Body of pancreas (tissue), 4 donors: Measurements from ENCODE around the gene KRT15. TPM values are rescaled to one million over a fixed set of nuclear protein-coding genes. Genes with fewer than 3 reads are reported as not detected.
A peak's percentile ranks its signal among the peaks of the same experiment; 100 is the strongest.

Experiments used
- ATAC-seq: fragments of 150-250 bp; one replicate; pipeline ENCODE4 v1.9.1; 2016
- DNase-seq, 4 donors: peaks; one replicate each; pipeline ENCODE4 v3.0.0-alpha.2; 2019
- H3K27ac ChIP-seq, 4 donors: fragments of 200-600 bp; sonication (generic); 1 replicate in 3 of 4; 2 replicates in 1 of 4; pipeline versions ENCODE4 v1.5.1 to v1.6.1; 2016 to 2019; ENCODE audit warnings: mild to moderate bottlenecking in 1 of 4, mixed read lengths in 1 of 4, moderate library complexity in 1 of 4
- H3K27me3 ChIP-seq, 2 donors: fragments of 200-600 bp; sonication (generic); one replicate each; pipeline ENCODE4 v1.6.0; 2016; ENCODE audit warnings: mild to moderate bottlenecking in 1 of 2
- H3K36me3 ChIP-seq, 2 donors: fragments of 200-600 bp; sonication (generic); replicated peaks in 1 of 2; 2 replicates each; pipeline ENCODE4 v1.5.1; 2016; ENCODE audit warnings: low read depth in 2 of 2; ENCODE audit not compliant: insufficient read depth in 1 of 2
- H3K4me1 ChIP-seq: fragments of 200-600 bp; sonication (generic); one replicate; pipeline ENCODE4 v1.6.0; 2016
- H3K4me3 ChIP-seq, 2 donors: fragments of 200-600 bp; sonication (generic); 1 replicate in 1 of 2; 2 replicates in 1 of 2; pipeline ENCODE4 v1.5.1; 2016 to 2019
- H3K9me3 ChIP-seq, 3 donors: fragments of 200-600 bp; sonication (generic); 1 replicate in 2 of 3; 2 replicates in 1 of 3; pipeline ENCODE4 v1.5.1; 2016
- POLR2A ChIP-seq, 3 donors: fragments of 450-650 bp; IDR thresholded peaks; one replicate each; pipeline ENCODE4 v1.6.1; 2016; ENCODE audit warnings: antibody characterized with exemption in 3 of 3, mild to moderate bottlenecking in 2 of 3
- WGBS, 2 donors: methylation state at CpG; one replicate each; pipeline ENCODE4 v1.1.5; 2017; 5-methylcytosine and 5-hydroxymethylcytosine counted together
- intact Hi-C: fragments of 100-400 bp; cut with DNase I; formaldehyde crosslinking; loops from one replicate; pipeline ENCODE4 v1.15.1; 2023
- total RNA-seq, 2 donors: library from RNA; depleted of rRNA; stranded (reverse); fragments of >200 nt; gene quantifications; one replicate each; pipeline ENCODE4 v1.1.0, GENCODE V29; 2016
- TF ChIP-seq, protein P1 (sequence below), 7 experiments: fragments of 450-650 bp in 4 of 7; fragments of 200-600 bp in 3 of 7; sonication (generic) in 3 of 7; IDR thresholded peaks; one replicate each; pipeline ENCODE4 v1.5.1; 2016 to 2019; ENCODE audit warnings: antibody characterized with exemption in 7 of 7

The KRT15 gene
- total RNA-seq, 2 donors from 2014 or later, result 0.52 TPM; not detected in 1

DNA sequence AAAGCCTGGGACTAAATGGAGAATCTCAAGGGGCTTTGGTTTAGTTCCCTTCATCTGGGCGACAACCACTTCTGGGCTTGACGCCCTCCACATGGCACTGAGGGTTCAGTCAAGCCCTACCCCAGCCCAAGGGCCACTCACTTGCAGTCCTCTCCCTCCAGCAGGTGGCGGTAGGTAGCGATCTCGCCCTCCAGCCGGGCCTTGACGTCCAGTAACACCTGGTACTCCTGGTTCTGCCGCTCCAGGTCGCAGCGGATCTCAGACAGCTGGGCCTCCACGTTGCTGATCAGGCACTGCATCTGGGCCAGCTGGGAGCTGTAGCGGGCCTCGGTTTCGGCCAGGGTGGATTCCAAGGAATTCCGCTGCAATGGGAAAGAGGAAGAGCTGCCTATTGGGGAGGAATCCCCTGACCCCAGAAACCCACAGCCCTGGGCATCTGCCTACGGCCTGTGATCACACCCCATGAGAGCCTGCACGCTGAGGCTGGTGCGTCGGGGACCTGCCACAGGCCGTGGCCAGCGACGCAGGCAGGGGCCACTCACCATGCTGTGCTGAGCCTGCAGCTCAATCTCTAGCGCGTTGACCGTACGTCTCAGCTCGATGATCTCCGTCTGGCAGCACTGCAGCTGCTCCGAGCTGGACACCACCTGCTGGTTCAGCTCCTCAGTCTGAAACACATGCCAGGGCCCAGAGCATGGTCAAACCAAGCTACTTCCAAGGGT lies 31.7 kb downstream of the KRT15 start:
- DNase-seq, result peak; percentile 53 to 66 (median 56)
- Histone ChIP-seq H3K4me3 (no peak overlapping the region), H3K27ac (no peak overlapping the region), H3K36me3 (no peaks in the 10 kb centered on the region), H3K27me3 (no peaks in the 10 kb centered on the region), H3K4me1 (no peaks in the 10 kb centered on the region), H3K9me3 (no peaks in the 10 kb centered on the region)
- WGBS, 2 donors, result 21 to 46% methylated on average over 12 to 29 of the region's 29 CpGs
- intact Hi-C loops, result no loop called here
- no peak for TF ChIP-seq POLR2A (IDR thresholded peaks at IDR 0.05)
- TF ChIP-seq, protein P1, sequence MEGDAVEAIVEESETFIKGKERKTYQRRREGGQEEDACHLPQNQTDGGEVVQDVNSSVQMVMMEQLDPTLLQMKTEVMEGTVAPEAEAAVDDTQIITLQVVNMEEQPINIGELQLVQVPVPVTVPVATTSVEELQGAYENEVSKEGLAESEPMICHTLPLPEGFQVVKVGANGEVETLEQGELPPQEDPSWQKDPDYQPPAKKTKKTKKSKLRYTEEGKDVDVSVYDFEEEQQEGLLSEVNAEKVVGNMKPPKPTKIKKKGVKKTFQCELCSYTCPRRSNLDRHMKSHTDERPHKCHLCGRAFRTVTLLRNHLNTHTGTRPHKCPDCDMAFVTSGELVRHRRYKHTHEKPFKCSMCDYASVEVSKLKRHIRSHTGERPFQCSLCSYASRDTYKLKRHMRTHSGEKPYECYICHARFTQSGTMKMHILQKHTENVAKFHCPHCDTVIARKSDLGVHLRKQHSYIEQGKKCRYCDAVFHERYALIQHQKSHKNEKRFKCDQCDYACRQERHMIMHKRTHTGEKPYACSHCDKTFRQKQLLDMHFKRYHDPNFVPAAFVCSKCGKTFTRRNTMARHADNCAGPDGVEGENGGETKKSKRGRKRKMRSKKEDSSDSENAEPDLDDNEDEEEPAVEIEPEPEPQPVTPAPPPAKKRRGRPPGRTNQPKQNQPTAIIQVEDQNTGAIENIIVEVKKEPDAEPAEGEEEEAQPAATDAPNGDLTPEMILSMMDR (IDR thresholded peaks at IDR 0.05), result peak; percentile 20 to 49 (median 42)
- peak; percentile 52 for ATAC-seq

DNA sequence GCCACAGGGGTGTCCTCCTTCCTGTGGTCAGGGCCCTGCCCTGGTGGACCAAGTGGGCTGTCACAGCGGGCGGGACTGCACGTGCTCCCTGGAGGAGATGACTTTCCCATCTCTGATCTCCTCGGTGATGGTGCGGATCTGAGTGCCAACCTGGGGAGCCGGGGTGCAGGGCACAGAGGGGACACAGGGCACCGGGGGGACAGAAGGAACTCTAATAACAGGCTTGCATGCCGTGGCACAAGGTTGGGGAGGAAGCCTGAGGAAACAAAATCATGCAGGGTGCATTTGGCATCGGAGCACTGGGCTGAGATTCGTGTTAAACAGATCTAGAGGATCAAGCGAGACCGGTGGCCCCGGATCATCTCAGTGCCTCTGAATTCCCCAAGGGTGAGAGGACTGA lies 32.4 kb downstream of the KRT15 start:
- Histone ChIP-seq H3K27ac (no peak overlapping the region), H3K4me1 (no peaks in the 10 kb centered on the region), H3K36me3 (no peaks in the 10 kb centered on the region), H3K4me3 (no peak overlapping the region), H3K27me3 (no peaks in the 10 kb centered on the region), H3K9me3 (no peaks in the 10 kb centered on the region)
- 82% methylated on average over 12 to 13 of the region's 13 CpGs for WGBS, 2 donors
- no peak for TF ChIP-seq POLR2A (IDR thresholded peaks at IDR 0.05)
- TF ChIP-seq, protein P1 (IDR thresholded peaks at IDR 0.05), result no peak
- DNase-seq (no peak), ATAC-seq (no peak)
- intact Hi-C loops, result no loop called here

DNA sequence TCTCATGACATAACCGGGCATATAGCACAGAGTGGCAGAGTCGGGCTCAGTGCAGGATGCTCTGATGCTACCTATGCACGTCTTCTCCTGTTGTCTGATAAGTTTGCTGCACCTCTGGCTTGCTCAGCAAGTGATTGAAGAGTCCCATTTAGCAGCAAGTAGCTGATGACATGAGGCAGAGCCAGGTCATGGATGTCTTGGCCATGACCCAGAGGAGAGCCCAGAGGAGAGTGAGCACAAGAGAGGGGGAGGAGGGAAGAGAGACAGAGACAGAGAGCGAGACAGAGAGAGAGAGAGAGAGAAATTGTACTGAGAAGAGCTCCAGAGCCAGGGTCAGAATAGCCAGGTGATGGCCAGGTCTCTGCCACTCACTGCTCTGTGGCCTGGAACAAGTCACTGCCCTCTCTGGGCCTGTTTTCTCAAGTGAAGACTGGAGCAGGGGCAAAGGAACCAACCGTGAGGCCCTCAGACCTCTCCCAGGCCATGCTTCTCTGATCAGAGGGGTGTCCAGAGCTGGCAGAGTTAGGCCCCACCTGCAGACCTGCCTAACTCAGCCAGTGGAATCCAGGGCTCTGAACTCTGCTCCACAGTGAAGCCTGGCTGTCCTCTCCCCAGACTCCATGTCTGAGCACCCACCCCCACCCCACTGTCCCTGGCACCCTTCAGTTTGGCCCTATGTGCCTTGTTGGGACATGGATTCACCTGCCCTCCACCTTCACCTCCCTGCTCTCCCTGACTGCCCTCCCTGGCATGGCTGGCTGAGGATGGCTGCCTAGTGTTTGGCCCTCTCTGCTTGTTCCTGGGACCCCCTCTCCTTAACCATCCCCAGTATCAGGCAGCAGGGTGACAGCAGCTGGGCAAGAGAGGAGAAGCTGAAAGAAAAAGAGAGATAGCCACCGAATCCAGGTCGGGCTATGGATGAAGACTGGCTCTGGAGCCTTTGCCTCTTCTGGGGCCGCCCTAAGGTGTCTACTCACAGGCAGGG lies 33.5 kb downstream of the KRT15 start:
- no peak for ATAC-seq

DNA sequence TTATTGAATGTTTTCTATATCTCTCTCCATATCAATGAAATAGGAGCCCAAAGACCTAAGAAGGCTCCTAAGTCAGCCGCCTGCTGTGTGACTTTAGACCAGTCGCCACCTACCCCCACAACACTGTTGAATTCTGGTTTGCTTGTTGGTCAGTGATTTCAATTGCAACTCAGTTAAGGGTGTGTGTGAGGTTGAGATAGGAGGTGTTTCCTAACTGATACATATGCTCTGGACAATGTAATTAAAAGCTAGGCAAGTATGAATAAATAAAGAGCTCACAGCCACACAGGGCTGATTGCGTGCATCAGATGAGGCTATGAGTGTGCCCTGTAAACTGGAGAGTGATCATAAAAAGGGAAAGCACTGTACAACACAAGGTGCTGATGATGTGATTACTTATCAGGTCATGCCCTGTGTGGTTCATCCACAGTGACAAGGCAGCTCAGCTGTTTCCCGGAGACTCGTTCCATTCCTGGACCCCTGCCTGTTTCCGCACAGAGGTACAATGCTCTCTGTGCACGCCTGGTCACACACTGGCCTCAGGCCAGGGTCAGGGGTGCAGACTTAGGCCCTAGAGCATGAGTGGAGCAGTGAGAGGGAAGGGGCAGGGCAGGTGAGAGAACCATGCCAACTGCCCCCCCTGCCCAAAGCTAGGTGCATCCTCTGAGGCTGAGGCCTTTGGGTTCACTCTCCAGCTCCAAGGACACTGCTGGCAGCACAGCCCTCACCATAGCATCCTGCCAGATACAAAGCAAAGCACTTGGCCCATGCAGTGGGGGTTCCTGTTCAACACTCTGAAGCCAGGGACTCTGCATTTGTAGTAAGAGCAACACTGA lies 34.5 kb downstream of the KRT15 start:
- no peak overlapping the region for H3K27ac ChIP-seq
- no peaks in the 10 kb centered on the region for H3K27me3 ChIP-seq
- DNase-seq, result no peak
- ATAC-seq, result no peak
- intact Hi-C loops, result no loop called here
- no peaks in the 10 kb centered on the region for H3K4me1 ChIP-seq
- WGBS, 2 donors, result 64 to 69% methylated on average over 7 of the region's 7 CpGs
- no peak overlapping the region for H3K4me3 ChIP-seq
- H3K9me3 ChIP-seq, result no peaks in the 10 kb centered on the region
- no peaks in the 10 kb centered on the region for H3K36me3 ChIP-seq
- TF ChIP-seq, protein P1 (IDR thresholded peaks at IDR 0.05), result no peak
- no peak for TF ChIP-seq POLR2A (IDR thresholded peaks at IDR 0.05)

More for the DNA sequence above, 33.5 kb downstream of the KRT15 start:
- no peak for DNase-seq
- intact Hi-C loops, result no loop called here
- TF ChIP-seq, protein P1 (IDR thresholded peaks at IDR 0.05), result no peak
- TF ChIP-seq POLR2A (IDR thresholded peaks at IDR 0.05), result no peak
- Histone ChIP-seq H3K27ac (no peak overlapping the region), H3K4me1 (no peaks in the 10 kb centered on the region), H3K27me3 (no peaks in the 10 kb centered on the region), H3K9me3 (no peaks in the 10 kb centered on the region), H3K36me3 (no peaks in the 10 kb centered on the region), H3K4me3 (no peak overlapping the region)
- WGBS, 2 donors, result 70 to 74% methylated on average over 6 to 8 of the region's 8 CpGs
